ENCODE measurements around the gene SEMA5B. TPM values are rescaled to one million over a fixed set of nuclear protein-coding genes. Genes with fewer than 3 reads are reported as not detected.

The SEMA5B gene
- polyA plus RNA-seq, 1 donor from 2014 or later: 7.0 TPM

- H3K9ac ChIP-seq (ENCODE audit: low read length): no peak overlapping the region
- H3K4me3 ChIP-seq (ENCODE audit: low read length): no peak overlapping the region
- H4K20me1 ChIP-seq (ENCODE audit: insufficient read depth): no peaks in the 10 kb centered on the region
- no peaks in the 10 kb centered on the region for H3K9me3 ChIP-seq (ENCODE audit: low read length)
- H3K4me2 ChIP-seq (ENCODE audit: low read length): no peak overlapping the region
- no peak for TF ChIP-seq CTCF (IDR thresholded peaks at IDR 0.05; ENCODE audit: poor library complexity, severe bottlenecking)
- TF ChIP-seq REST (IDR thresholded peaks at IDR 0.05; ENCODE audit: borderline replicate concordance): no peak
- no peak for TF ChIP-seq EZH2 (IDR thresholded peaks at IDR 0.05; ENCODE audit: borderline replicate concordance, insufficient read depth, low read length, poor library complexity, severe bottlenecking)
- TF ChIP-seq RAD21 (conservative IDR thresholded peaks at IDR 0.05): no peak
- no peak for TF ChIP-seq MXI1 (conservative IDR thresholded peaks at IDR 0.05; ENCODE audit: poor library complexity, severe bottlenecking)
- no peak for TF ChIP-seq EP300 (conservative IDR thresholded peaks at IDR 0.05; ENCODE audit: poor library complexity, severe bottlenecking)
- TF ChIP-seq POLR2AphosphoS5 (IDR thresholded peaks at IDR 0.05): no peak
- H3K27ac ChIP-seq (ENCODE audit: low read length): no peak overlapping the region
- no peak overlapping the region for H2AFZ ChIP-seq (ENCODE audit: low read depth, low read length)
- H3K36me3 ChIP-seq (ENCODE audit: insufficient read depth, low read length): no peaks in the 10 kb centered on the region
- H3F3A ChIP-seq (ENCODE audit: insufficient read depth, low read length, poor library complexity, severe bottlenecking): no peaks in the 10 kb centered on the region
- no peaks in the 10 kb centered on the region for H3K9me2 ChIP-seq (ENCODE audit: insufficient read depth, low read length)
- no peaks in the 10 kb centered on the region for H3K79me2 ChIP-seq (replicated peaks; ENCODE audit: insufficient read depth, low read length)
- H3K27me3 ChIP-seq (ENCODE audit: insufficient read depth, low read depth, low read length): no peaks in the 10 kb centered on the region
These were observed 49.2 kb upstream of the SEMA5B start for GRCh38 chr3:123076496-123077418.

GRCh38 chr3:123076112-123076495 lies 48.5 kb upstream of the SEMA5B start:
- no peak overlapping the region for H3K9ac ChIP-seq (ENCODE audit: low read length)
- H3K79me2 ChIP-seq (replicated peaks; ENCODE audit: insufficient read depth, low read length): no peaks in the 10 kb centered on the region
- H3K4me2 ChIP-seq (ENCODE audit: low read length): no peak overlapping the region
- H2AFZ ChIP-seq (ENCODE audit: low read depth, low read length): no peak overlapping the region
- no peaks in the 10 kb centered on the region for H3K9me2 ChIP-seq (ENCODE audit: insufficient read depth, low read length)
- TF ChIP-seq REST (IDR thresholded peaks at IDR 0.05; ENCODE audit: borderline replicate concordance) (no peak), EZH2 (IDR thresholded peaks at IDR 0.05; ENCODE audit: borderline replicate concordance, insufficient read depth, low read length, poor library complexity, severe bottlenecking) (no peak), RAD21 (conservative IDR thresholded peaks at IDR 0.05) (no peak), EP300 (conservative IDR thresholded peaks at IDR 0.05; ENCODE audit: poor library complexity, severe bottlenecking) (no peak), CTCF (IDR thresholded peaks at IDR 0.05; ENCODE audit: poor library complexity, severe bottlenecking) (no peak), MXI1 (conservative IDR thresholded peaks at IDR 0.05; ENCODE audit: poor library complexity, severe bottlenecking) (no peak), POLR2AphosphoS5 (IDR thresholded peaks at IDR 0.05) (no peak), SMC3 (conservative IDR thresholded peaks at IDR 0.05; ENCODE audit: poor library complexity) (no peak), TAF1 (IDR thresholded peaks at IDR 0.05; ENCODE audit: low read depth) (no peak)
- H3K27me3 ChIP-seq (ENCODE audit: insufficient read depth, low read depth, low read length): no peaks in the 10 kb centered on the region
- H3K4me3 ChIP-seq (ENCODE audit: low read length): no peak overlapping the region
- no peaks in the 10 kb centered on the region for H3K36me3 ChIP-seq (ENCODE audit: insufficient read depth, low read length)
- H3K27ac ChIP-seq (ENCODE audit: low read length): no peak overlapping the region
- no peaks in the 10 kb centered on the region for H4K20me1 ChIP-seq (ENCODE audit: insufficient read depth)
- no peaks in the 10 kb centered on the region for H3K9me3 ChIP-seq (ENCODE audit: low read length)
- H3F3A ChIP-seq (ENCODE audit: insufficient read depth, low read length, poor library complexity, severe bottlenecking): no peaks in the 10 kb centered on the region
